Neuron (in vitro differentiated cells): Measurements from ENCODE around the gene EIF3A.
A peak's percentile ranks its signal among the peaks of the same experiment; 100 is the strongest.
"Not testable (repeated sequence)": the region's sequence is repeated elsewhere in the genome, so short reads cannot be mapped to it uniquely, and the experiment has no call there.

Source experiments
- H2AFZ ChIP-seq: one replicate; pipeline ENCODE4 v1.6.1; 2013; ENCODE audit warnings: low read depth, mild to moderate bottlenecking, inconsistent platforms, low read length, moderate library complexity
- H3K27me3 ChIP-seq: one replicate; pipeline ENCODE4 v1.6.1; 2013; ENCODE audit warnings: low read length; ENCODE audit not compliant: insufficient read depth
- H3K36me3 ChIP-seq: one replicate; pipeline ENCODE4 v1.6.1; 2013; ENCODE audit warnings: low read length; ENCODE audit not compliant: insufficient read depth
- H3K4me1 ChIP-seq: one replicate; pipeline ENCODE4 v1.6.1; 2013; ENCODE audit warnings: low read length; ENCODE audit not compliant: insufficient read depth
- H3K4me3 ChIP-seq: 2 replicates; pipeline ENCODE4 v1.5.1; 2013; ENCODE audit warnings: mild to moderate bottlenecking, low read length, moderate library complexity
- H3K9me3 ChIP-seq: one replicate; pipeline ENCODE4 v1.6.1; 2013; ENCODE audit warnings: low read length

Gene EIF3A

DNA sequence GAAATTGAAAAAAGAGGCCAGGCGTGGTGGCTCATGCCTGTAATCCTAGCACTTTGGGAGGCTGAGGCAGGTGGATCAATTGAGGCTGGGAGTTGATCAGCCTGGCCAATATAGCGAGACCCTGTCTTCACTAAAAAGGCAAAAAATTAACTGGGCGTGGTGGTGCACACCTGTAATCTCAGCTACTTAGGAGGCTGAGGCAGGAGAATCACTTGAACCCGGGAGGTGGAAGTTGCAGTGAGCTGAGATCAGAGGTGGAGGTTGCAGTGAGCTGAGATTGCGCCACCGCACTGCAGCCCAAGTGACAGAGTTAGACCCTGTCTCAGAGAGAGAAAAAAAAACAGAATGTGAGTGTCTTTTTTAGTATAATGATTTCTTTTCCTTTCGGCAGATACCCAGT is 25.3 kb upstream of the EIF3A start:
- H2AFZ ChIP-seq, H3K4me1 ChIP-seq, H3K4me3 ChIP-seq, H3K27me3 ChIP-seq, H3K9me3 ChIP-seq: not testable (repeated sequence)
- peaks cover 28% of the 10 kb centered on the region for H3K36me3 ChIP-seq

DNA sequence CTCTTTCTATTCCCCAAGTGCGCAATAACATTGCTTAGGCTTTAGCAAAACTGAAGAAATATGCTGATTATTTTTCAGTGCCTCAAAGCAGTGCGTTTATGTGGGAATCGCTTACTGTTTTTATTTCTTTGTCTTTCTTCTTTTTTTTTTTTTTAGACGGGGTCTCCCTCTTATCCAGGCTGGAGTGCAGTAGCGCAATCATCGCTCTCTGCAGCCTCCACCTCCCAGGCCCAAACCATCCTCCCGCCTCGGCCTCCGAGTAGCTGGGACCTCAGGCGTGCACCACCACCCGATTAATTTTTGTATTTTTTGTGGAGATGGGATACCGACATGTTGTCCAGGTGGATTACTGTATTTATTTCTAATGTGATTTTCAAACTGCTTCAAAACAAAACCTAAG is 24.5 kb upstream of the EIF3A start:
- Histone ChIP-seq H3K27me3 (no peaks in the 10 kb centered on the region), H3K9me3 (no peaks in the 10 kb centered on the region), H3K4me3 (peak overlapping the region; percentile 98), H3K4me1 (peaks cover 8% of the 10 kb centered on the region), H2AFZ (no peak overlapping the region), H3K36me3 (peaks cover 22% of the 10 kb centered on the region)

DNA sequence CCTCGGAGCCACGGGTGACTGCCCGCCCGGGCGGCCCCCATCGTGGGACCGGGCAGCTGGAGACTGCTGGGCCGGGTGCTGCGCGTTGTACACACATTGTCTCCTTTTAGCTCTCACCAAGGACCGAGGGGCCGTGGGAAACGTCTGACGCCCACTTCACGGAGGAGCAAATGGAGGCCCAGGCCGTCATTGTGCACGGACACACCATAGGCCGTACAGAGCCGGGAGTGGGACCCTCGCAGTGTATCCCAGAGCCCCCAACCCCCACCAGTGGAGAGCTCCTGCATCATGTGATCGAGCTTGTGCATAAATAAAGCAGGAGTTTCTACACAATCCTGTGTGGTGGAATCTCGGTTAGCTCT is 24.0 kb upstream of the EIF3A start:
- Histone ChIP-seq H3K9me3 (no peaks in the 10 kb centered on the region), H3K4me3 (peak overlapping the region; percentile 98), H3K36me3 (peaks cover 17% of the 10 kb centered on the region), H3K4me1 (peaks cover 8% of the 10 kb centered on the region), H3K27me3 (no peaks in the 10 kb centered on the region), H2AFZ (peak overlapping the region; percentile 38)

DNA sequence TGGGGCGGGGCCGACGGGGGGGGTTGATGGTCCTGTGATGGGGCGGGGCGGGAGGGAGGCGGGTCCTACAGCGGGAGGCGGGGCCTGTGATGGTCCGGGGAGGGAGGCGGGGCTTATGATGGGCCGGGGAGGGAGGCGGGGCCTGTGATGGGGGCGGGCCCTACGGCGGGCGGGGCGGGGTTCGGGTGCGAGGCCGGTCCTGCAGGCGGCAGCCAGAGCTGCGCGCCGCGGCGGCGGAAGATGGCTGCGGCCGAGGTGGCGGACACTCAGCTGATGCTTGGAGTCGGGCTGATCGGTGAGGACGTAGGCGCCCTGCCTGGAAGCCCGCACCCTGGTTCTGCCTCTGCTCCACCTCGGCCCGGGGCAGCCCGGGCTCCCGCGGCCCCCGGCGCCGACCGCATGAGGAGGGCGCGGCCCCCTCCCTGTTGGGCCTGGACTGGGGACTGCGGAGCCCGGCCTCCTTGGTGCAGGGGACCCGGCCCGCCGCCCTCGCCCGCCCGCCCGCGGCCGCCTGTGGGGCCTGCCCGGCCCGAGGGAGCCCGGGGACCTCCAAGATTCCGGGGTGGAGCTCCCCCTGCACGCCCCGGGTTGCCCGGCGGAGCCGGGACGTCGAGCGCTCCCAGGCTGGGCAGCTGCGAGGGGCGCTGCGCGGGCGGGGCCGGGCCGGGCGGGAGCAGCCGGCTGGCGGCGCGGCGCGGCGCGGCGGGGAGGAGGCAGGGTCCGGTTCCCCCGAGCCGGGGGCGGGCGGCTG is 23.5 kb upstream of the EIF3A start, which contains the start of gene DENND10:
DENND10 (plus strand) TSS at position 211 of the 751 bp plus-strand sequence; CDS start at position 241, 30 bp downstream.
- peaks cover 8% of the 10 kb centered on the region for H3K4me1 ChIP-seq
- peak within 1 kb of the TSS; percentile 38 for H2AFZ ChIP-seq
- peak within 1 kb of the TSS; percentile 98 for H3K4me3 ChIP-seq
- no peaks in the 10 kb centered on the region for H3K27me3 ChIP-seq
- no peaks in the 10 kb centered on the region for H3K9me3 ChIP-seq
- H3K36me3 ChIP-seq, result peaks cover 15% of the 10 kb centered on the region

DNA sequence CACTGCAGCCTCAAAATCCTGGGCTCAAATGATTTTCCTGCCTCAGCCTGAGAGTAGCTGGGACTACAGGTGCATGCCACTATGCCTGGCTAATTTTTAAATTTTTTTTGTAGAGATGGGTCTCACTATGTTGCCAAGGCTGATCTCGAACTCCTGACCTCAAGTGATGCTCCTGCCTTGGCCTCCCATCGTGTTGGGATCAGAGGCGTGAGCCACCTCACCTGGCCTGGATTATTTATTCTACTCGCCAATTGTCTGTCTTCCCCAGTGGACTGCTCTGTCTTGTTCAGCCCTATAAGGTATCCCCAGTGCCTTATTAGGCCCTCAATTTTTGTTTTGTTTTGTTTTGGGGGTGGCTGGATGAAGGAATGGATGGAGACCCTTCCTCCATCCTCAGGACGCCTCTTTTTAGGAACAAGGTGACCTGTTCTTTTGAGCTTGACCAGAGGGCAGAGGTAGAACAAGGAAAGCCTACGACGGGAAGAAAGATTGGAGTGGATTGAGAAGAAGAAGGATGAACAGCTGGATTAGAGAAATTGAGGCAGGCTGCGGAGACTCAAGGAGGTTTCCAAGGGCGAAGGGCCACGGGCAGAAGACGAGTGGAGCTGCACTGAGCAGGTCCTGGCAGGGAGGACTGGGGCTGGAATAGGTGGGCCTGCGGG is 22.8 kb upstream of the EIF3A start:
- peak overlapping the region; percentile 12 for H3K4me3 ChIP-seq
- H2AFZ ChIP-seq, result no peak overlapping the region
- peaks cover 8% of the 10 kb centered on the region for H3K4me1 ChIP-seq
- peaks cover 10% of the 10 kb centered on the region for H3K36me3 ChIP-seq
- no peaks in the 10 kb centered on the region for H3K27me3 ChIP-seq
- no peaks in the 10 kb centered on the region for H3K9me3 ChIP-seq

DNA sequence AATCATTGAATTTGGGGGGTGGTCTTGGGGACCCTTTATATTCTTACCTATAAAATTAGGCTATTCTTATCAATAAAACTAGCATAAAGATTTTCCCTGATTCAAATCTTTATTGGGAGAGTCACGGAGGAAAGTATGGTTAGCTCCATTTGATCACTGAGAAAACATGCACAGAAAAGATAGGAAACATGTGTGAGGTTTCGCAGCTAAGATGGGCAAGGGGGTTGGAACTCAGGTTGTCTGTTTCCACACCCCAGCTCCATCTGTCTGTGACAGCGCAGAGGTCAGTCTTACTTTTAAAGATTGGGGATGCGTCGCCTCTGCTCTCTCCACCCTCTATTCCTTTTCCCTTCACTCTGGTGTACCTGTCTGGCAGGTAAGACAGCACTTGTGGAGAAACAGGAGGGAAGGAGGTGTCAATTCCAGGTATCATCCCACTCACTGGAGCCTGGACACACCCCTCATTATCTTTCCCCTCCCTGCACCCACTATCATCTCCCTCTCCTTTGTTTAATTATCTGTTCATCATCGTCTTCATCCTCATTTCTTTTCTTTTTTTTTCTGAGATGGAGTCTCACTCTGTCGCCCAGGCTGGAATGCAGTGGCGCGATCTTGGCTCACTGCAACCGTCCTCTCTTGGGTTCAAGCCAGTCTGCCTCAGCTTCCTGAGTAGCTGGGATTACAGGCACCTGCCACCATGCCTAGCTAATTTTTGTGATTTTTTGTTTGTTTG is 20.9 kb upstream of the EIF3A start:
- Histone ChIP-seq H2AFZ (no peak overlapping the region), H3K27me3 (no peaks in the 10 kb centered on the region), H3K4me3 (no peak overlapping the region), H3K9me3 (no peaks in the 10 kb centered on the region), H3K4me1 (peaks cover 8% of the 10 kb centered on the region), H3K36me3 (peaks cover 3% of the 10 kb centered on the region)

DNA sequence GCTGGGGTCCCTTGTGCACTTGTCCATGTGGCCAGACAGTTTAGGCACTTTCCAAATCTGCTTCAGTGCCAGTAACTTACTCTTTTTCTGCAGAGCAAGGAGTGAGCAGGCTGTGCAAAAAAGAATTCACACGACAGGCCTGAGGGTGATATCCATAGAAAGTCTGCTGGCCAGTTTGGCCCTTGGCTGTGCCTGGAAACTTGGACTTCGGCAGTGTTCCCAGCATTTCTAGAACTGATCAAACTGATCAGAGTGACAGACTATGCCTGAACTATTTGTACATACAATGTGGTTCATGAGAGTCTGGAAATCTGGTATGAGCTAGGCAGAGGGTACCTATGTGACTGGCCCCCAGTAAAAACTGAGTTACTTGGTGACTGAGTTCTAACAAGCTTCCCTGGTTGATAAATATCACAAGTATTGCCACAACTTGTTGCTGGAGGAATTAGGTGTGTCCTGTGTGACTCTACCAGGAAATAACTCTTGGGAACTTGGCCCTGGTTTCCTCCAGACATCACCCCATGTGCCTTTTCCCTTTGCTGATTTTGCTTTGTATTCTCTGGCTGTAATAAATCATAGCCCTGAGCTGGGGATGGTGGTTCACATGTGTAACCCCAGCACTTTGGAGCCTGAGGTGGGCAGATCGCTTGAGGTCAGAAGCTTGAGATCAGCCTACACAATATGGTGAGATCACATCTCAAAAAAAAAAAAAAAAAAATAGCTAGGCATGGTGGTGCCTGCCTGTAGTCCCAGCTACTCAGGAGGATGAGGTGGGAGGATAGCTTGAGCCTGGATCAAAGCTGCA is 20.0 kb upstream of the EIF3A start:
- Histone ChIP-seq H3K4me1 (peaks cover 8% of the 10 kb centered on the region), H3K4me3 (no peak overlapping the region), H3K9me3 (no peaks in the 10 kb centered on the region)

DNA sequence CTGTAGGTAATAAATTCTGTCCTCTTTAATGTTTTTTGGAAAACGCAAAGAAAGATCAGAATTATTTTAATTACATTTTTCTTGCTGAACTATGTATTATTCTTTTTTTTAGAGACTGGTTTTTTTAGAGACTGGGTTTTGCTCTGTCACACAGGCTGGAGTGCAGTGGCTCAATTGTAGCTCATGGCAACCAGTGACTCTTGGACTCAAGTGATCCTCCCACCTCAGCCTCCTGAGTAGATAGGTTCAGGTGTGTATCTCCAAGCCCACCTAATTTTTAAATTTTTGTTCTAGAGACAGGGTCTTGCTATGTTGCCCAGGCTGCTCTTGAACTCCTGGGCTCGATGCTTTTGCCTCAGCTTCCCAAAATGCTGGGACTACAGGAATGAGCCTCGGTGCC is 18.0 kb upstream of the EIF3A start:
- Histone ChIP-seq H3K36me3 (no peaks in the 10 kb centered on the region), H3K27me3 (no peaks in the 10 kb centered on the region), H2AFZ (no peak overlapping the region), H3K9me3 (no peaks in the 10 kb centered on the region), H3K4me3 (no peak overlapping the region), H3K4me1 (no peaks in the 10 kb centered on the region)

More for the DNA sequence above, 20.0 kb upstream of the EIF3A start:
- Histone ChIP-seq H2AFZ (no peak overlapping the region), H3K27me3 (no peaks in the 10 kb centered on the region), H3K36me3 (no peaks in the 10 kb centered on the region)

DNA sequence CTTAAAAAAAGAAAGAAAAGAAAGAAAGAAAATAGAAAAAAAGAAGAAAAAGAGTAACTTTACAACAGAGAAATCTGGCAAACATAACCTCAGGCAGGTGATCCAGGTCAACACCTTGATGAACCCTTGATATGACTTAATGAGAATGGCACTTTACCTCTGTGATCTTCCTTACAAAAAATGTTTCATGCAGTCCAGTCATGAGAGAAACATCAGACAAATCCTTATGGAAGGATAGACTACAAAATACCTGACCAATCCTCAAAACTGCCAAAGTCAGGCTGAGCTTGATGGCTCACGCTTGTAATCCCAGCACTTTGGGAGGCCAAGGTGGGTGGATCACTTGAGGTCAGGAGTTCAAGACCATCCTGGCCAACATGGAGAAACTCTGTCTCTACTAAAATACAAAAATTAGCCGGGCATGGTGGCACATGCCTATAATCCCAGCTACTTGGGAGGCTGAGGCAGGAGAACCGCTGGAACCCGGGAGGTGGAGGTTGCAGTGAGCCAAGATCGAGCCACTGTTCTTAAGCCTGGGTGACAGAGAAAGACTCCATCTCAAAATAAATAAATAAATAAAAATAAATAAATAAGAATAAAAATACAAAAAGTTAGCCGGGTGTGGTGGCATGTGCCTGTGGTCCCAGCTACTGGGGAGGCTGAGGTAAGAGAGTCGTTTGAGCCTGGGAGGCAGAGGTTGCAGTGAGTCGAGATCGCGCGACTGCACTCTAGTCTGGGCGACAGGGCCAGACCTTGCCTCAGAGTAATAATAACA is 16.2 kb upstream of the EIF3A start:
- not testable (repeated sequence) for H3K9me3 ChIP-seq, H3K4me3 ChIP-seq, H3K27me3 ChIP-seq, H2AFZ ChIP-seq, H3K36me3 ChIP-seq, H3K4me1 ChIP-seq

DNA sequence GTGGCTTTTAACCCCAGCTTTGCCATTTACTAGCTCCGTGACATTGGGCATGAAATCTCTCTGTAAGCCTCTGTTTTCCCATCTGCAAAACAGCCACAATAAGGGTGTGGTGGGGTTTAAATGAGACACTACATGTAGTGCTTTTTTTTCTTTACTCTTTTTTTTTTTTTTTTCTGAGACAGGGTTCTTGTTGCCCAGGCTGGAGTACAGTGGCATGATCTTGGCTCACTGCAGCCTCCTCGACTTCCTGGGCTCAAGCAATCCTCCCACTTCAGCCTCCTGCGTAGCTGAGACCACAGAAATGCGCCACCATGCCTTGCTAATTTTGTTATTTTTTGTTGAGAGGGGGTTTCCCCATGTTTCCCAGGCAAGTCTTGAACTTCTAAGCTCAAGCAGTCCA is 15.0 kb upstream of the EIF3A start:
- Histone ChIP-seq H3K4me1 (no peaks in the 10 kb centered on the region), H2AFZ (no peak overlapping the region), H3K27me3 (no peaks in the 10 kb centered on the region), H3K9me3 (no peaks in the 10 kb centered on the region), H3K4me3 (no peak overlapping the region), H3K36me3 (no peaks in the 10 kb centered on the region)

DNA sequence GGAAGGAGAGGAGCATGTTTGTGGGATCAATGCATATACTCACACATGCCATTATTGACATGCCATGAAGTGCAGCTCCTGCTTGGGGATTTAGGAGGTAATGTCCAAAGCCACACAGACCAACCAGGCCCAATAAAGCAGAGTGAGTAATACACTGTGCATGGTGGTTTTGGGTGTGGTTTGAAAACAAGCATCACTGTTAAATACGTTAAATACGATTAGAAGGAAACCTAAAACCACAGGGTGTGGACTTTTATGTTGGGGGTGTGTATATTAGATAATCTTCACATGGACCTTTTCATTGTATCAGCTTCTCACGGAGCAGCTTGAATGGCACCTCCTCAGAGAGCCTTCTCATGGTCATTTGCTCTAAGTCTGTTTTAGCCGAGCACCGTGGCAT is 10.4 kb upstream of the EIF3A start:
- no peaks in the 10 kb centered on the region for H3K27me3 ChIP-seq
- H3K4me1 ChIP-seq, result no peaks in the 10 kb centered on the region
- no peak overlapping the region for H2AFZ ChIP-seq
- H3K9me3 ChIP-seq, result no peaks in the 10 kb centered on the region
- no peak overlapping the region for H3K4me3 ChIP-seq
- H3K36me3 ChIP-seq, result no peaks in the 10 kb centered on the region

DNA sequence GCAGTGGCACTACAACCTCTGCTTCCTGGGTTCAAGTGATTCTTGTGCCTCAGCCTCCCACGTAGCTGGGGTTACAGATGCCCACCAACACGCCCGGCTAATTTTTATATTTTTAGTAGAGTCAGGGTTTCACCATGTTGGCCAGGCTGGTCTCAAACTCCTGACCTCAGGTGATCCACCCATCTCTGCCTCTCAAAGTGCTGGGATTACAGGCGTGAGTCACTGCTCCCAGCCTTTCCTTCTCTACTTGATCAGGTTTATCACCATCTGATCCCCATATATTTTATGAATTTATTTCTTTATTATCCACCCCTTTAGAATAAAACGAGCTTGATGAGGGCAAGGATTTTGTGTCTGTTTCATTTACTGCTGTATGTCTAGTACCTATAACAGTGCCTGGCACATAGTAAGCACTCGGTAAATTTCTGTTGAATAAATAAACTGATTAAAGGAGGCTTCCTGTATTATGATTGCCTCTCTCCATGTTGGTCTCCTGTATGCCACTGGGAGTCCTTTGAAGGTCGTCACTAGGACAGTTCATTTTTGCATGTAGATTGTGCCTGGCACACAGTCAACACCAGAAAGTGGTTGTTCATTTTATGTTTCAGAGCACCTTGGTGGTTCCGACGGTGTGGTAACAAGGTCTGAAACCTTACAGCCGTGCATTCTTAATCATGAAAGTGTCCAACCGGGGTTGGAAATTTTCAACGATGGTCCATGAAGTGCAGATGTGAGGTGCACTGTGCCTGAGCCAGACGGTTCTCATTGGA is 9.6 kb upstream of the EIF3A start:
- H3K9me3 ChIP-seq, result no peaks in the 10 kb centered on the region
- H3K36me3 ChIP-seq, result no peaks in the 10 kb centered on the region
- no peak overlapping the region for H2AFZ ChIP-seq
- H3K27me3 ChIP-seq, result no peaks in the 10 kb centered on the region
- H3K4me1 ChIP-seq, result no peaks in the 10 kb centered on the region
- no peak overlapping the region for H3K4me3 ChIP-seq
